OCI-LY3 (cell line): ENCODE data around the gene C8A.
A peak's percentile ranks its signal among the peaks of the same experiment; 100 is the strongest.

Experiments
- H2AFZ ChIP-seq: fragments of 200-600, 300-600 bp; shearing (Covaris generic); 2 replicates; pipeline ENCODE4 v1.6.0; 2014; ENCODE audit warnings: antibody characterized with exemption, low read depth, low read length
- H3K27ac ChIP-seq: fragments of 200-600, 300-600 bp; sonication (generic); 2 replicates; pipeline ENCODE4 v1.5.1; 2014; ENCODE audit warnings: mild to moderate bottlenecking, low read length, moderate library complexity, mixed read lengths
- H3K27me3 ChIP-seq: fragments of 200-600, 300-600 bp; sonication (generic); 2 replicates; pipeline ENCODE4 v1.6.1; 2014; ENCODE audit warnings: low read depth, low read length, mixed read lengths
- H3K36me3 ChIP-seq: fragments of 200-600, 300-600 bp; sonication (generic); replicated peaks from 2 replicates; pipeline ENCODE3; 2014; ENCODE audit warnings: low read depth, low read length, mixed read lengths
- H3K4me1 ChIP-seq: fragments of 300-600, 200-600 bp; sonication (generic); 2 replicates; pipeline ENCODE4 v1.6.1; 2014; ENCODE audit warnings: low read length, mixed read lengths
- H3K4me2 ChIP-seq: fragments of 200-600, 300-600 bp; sonication (generic); 2 replicates; pipeline ENCODE4 v1.6.1; 2014; ENCODE audit warnings: low read length, mixed read lengths
- H3K4me3 ChIP-seq: fragments of 300-600, 200-600 bp; sonication (generic); 2 replicates; pipeline ENCODE4 v1.5.1; 2014; ENCODE audit warnings: antibody characterized with exemption, mild to moderate bottlenecking, low read length, moderate library complexity
- H3K79me2 ChIP-seq: fragments of 300-600, 200-600 bp; shearing (Covaris generic); 2 replicates; pipeline ENCODE4 v1.6.1; 2014; ENCODE audit warnings: mild to moderate bottlenecking, low read length, mixed read lengths
- H3K9ac ChIP-seq: fragments of 300-600, 200-600 bp; shearing (Covaris generic); 2 replicates; pipeline ENCODE4 v1.6.0; 2014; ENCODE audit warnings: mild to moderate bottlenecking, low read length, moderate library complexity
- H3K9me3 ChIP-seq: fragments of 200-600, 300-600 bp; shearing (Covaris generic); 2 replicates; pipeline ENCODE4 v1.6.1; 2014; ENCODE audit warnings: low read length, mixed read lengths; ENCODE audit not compliant: insufficient read depth
- H4K20me1 ChIP-seq: fragments of 200-600, 300-600 bp; sonication (generic); 2 replicates; pipeline ENCODE4 v1.6.1; 2016; ENCODE audit warnings: low read length, mixed read lengths; ENCODE audit not compliant: insufficient read depth
- EZH2phosphoT487 ChIP-seq: fragments of 200-600 bp; shearing (Covaris generic); IDR thresholded peaks from 2 replicates; pipeline ENCODE4 v1.6.1; 2018; ENCODE audit warnings: antibody characterized with exemption, mixed run types, low read depth
- TF ChIP-seq, protein P1 (sequence below): fragments of 200-600, 300-600 bp; sonication (generic); IDR thresholded peaks from 2 replicates; pipeline ENCODE4 v1.5.1; 2014; ENCODE audit warnings: antibody characterized with exemption, low read length, low read depth

Gene C8A

DNA sequence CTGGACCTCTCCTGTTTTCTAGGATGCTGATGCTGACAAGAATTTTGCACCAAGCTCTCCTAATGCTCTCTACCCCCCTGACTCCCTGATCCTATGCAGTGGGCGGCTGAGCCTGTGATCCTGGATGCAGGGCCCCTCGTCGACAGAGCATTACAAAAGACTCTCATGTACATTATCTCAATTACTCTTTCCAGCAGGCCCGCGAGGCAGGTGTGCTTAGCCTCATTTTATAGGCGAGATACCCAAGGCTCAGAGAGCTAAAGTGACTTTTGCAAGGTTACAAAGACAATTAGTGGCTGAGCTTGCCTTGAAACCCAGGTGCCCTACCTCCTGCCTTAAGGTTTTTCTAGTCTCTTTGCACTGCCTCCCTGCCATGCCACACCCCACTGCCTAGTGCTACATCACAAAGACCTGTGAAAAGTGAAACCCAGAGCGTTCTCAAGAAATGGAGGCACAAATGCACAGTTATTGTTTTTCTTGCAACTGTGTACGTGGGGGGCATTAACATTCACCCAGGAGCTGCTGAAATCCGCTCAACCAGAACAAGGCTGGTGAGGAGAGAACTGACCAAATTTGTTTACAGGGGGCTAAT is 10.0 kb upstream of the C8A start:
- no peak overlapping the region for H3K9ac ChIP-seq
- peak overlapping the region; percentile 17; the same call in 1 of the 2 replicates for H3K4me2 ChIP-seq
- no peaks in the 10 kb centered on the region for H3K9me3 ChIP-seq
- H3K27me3 ChIP-seq: no peaks in the 10 kb centered on the region
- no peak overlapping the region for H3K27ac ChIP-seq
- no peaks in the 10 kb centered on the region for H3K79me2 ChIP-seq
- H3K4me1 ChIP-seq: peaks cover 11% of the 10 kb centered on the region; the same call in 1 of the 2 replicates
- no peak overlapping the region for H2AFZ ChIP-seq
- TF ChIP-seq, protein P1, sequence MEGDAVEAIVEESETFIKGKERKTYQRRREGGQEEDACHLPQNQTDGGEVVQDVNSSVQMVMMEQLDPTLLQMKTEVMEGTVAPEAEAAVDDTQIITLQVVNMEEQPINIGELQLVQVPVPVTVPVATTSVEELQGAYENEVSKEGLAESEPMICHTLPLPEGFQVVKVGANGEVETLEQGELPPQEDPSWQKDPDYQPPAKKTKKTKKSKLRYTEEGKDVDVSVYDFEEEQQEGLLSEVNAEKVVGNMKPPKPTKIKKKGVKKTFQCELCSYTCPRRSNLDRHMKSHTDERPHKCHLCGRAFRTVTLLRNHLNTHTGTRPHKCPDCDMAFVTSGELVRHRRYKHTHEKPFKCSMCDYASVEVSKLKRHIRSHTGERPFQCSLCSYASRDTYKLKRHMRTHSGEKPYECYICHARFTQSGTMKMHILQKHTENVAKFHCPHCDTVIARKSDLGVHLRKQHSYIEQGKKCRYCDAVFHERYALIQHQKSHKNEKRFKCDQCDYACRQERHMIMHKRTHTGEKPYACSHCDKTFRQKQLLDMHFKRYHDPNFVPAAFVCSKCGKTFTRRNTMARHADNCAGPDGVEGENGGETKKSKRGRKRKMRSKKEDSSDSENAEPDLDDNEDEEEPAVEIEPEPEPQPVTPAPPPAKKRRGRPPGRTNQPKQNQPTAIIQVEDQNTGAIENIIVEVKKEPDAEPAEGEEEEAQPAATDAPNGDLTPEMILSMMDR: no peak
- TF ChIP-seq EZH2phosphoT487: no peak
- no peaks in the 10 kb centered on the region for H3K36me3 ChIP-seq
- no peak overlapping the region for H3K4me3 ChIP-seq
- no peaks in the 10 kb centered on the region for H4K20me1 ChIP-seq

DNA sequence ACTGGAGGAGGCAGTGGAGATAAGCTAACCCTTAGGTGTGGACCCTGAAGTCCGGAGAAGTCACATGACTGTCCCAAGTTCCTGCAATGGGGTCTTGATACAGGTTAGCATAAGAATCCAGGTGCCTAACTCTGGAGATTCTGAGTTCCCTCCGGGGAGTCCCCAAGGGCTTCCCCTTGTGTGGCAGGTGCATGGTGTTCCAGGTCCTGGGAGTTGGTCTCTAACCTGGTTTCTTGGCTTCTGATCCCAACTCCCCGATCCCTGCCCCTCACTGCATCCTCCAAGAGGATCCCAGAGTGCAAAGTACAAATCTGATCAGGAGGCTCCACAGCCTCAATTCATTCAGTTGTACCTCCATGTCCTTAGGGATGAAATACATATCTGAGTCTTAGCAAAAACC is 9.3 kb upstream of the C8A start:
- no peak for TF ChIP-seq EZH2phosphoT487
- TF ChIP-seq, protein P1: no peak
- Histone ChIP-seq H3K79me2 (no peaks in the 10 kb centered on the region), H3K9ac (no peak overlapping the region), H3K4me2 (peak overlapping the region; percentile 17; the same call in 1 of the 2 replicates), H3K4me1 (peaks cover 11% of the 10 kb centered on the region; the same call in 1 of the 2 replicates), H3K36me3 (no peaks in the 10 kb centered on the region), H4K20me1 (no peaks in the 10 kb centered on the region), H3K27me3 (no peaks in the 10 kb centered on the region), H3K9me3 (no peaks in the 10 kb centered on the region), H3K4me3 (no peak overlapping the region), H2AFZ (no peak overlapping the region), H3K27ac (no peak overlapping the region)

DNA sequence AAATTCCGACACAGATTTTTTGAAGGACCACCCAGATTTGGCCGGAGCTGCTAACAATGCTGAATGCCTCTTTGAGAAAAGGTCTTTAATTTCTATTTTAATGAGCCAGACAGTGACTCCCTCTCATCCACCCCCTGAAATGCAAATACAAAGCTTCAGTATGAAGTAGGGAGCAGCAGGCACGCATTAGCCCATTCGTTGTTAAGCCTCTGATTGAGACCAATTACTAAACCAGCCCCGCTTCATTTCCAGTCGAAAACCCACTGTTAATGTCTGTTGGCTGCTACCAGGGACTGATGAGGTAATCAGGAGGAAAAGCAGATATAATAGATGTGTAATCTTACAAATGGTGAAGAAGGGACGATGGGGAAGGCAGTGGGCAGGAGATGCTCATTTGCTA is 4.8 kb upstream of the C8A start:
- no peak overlapping the region for H3K4me2 ChIP-seq
- H3K27ac ChIP-seq: no peak overlapping the region
- no peak overlapping the region for H3K9ac ChIP-seq
- no peaks in the 10 kb centered on the region for H3K27me3 ChIP-seq
- H3K9me3 ChIP-seq: no peaks in the 10 kb centered on the region
- H4K20me1 ChIP-seq: no peaks in the 10 kb centered on the region
- H2AFZ ChIP-seq: no peak overlapping the region
- peaks cover 10% of the 10 kb centered on the region; the same call in 1 of the 2 replicates for H3K4me1 ChIP-seq
- no peaks in the 10 kb centered on the region for H3K36me3 ChIP-seq
- no peak overlapping the region for H3K4me3 ChIP-seq
- H3K79me2 ChIP-seq: no peaks in the 10 kb centered on the region
- TF ChIP-seq, protein P1: no peak
- no peak for TF ChIP-seq EZH2phosphoT487

DNA sequence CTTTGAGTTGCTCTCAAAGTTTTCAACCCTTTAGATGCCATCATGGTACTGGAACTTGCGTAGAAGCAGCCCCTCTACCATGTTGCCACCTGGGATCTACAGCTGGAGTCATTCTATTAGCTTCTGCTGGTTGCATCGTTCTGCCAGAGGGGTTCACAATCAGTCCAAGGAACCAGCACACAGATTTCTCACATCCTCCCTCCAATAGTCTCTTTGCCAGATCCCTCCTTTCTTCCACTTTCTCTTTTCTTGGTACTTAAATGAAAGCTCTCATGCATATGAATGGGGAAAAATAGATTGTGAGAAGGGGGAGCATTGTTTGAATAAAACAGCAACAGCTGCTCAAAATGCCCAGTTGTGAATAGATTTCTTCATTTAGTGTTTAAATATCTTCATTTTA is 4.2 kb upstream of the C8A start:
- Histone ChIP-seq H4K20me1 (no peaks in the 10 kb centered on the region), H3K79me2 (no peaks in the 10 kb centered on the region), H3K9ac (no peak overlapping the region), H3K4me2 (no peak overlapping the region), H2AFZ (no peak overlapping the region), H3K4me3 (no peak overlapping the region), H3K9me3 (no peaks in the 10 kb centered on the region), H3K27ac (no peak overlapping the region), H3K27me3 (no peaks in the 10 kb centered on the region), H3K36me3 (no peaks in the 10 kb centered on the region), H3K4me1 (peaks cover 3% of the 10 kb centered on the region; the same call in 1 of the 2 replicates)
- TF ChIP-seq, protein P1: no peak
- TF ChIP-seq EZH2phosphoT487: no peak
